PC-9 (cell line): ENCODE measurements around the gene SDK1. TPM values are rescaled to one million over a fixed set of nuclear protein-coding genes. Genes with fewer than 3 reads are reported as not detected.

ENCODE experiments used
- BruUV-seq: library from RNA; stranded (reverse); fragments of 400-500 nt; replicated peaks from 2 replicates; lab custom pipeline; 2021; lab: Mats Ljungman, UMichigan
- CTCF ChIA-PET: fragments of 300-600 bp; sonication (Branson Sonifier 250); formaldehyde crosslinking; loops from one replicate; lab custom pipeline; 2022; ENCODE audit warnings: antibody characterized with exemption; lab: Charles Lee
- POLR2A ChIA-PET: fragments of 300-600 bp; sonication (Branson Sonifier 250); formaldehyde crosslinking; loops from one replicate; lab custom pipeline; 2022; ENCODE audit warnings: antibody characterized with exemption; ENCODE audit not compliant: unreplicated experiment; lab: Charles Lee
- DNase-seq, 2 experiments: peaks; one replicate each; pipeline versions ENCODE4 v3.0.0 to v3.0.0-alpha.2; 2015 to 2022; ENCODE audit warnings: mixed read lengths in 1 of 2
- H2AFZ ChIP-seq: fragments of 200-600 bp; sonication (generic); 2 replicates; pipeline ENCODE4 v1.8.1; 2017; ENCODE audit warnings: antibody characterized with exemption
- H3F3A ChIP-seq: fragments of 200-600 bp; sonication (generic); 2 replicates; pipeline ENCODE4 v1.8.1; 2017; ENCODE audit warnings: antibody characterized with exemption, mild to moderate bottlenecking, low read depth; ENCODE audit not compliant: insufficient read depth
- H3K27ac ChIP-seq: fragments of 200-600 bp; sonication (generic); 2 replicates; pipeline ENCODE4 v1.6.1; 2016; ENCODE audit warnings: mixed run types
- H3K27me3 ChIP-seq: fragments of 200-600 bp; sonication (generic); 2 replicates; pipeline ENCODE4 v1.6.1; 2016; ENCODE audit warnings: low read depth, mixed run types; ENCODE audit not compliant: insufficient read depth
- H3K36me3 ChIP-seq: fragments of 200-600 bp; sonication (generic); 2 replicates; pipeline ENCODE4 v1.6.1; 2016; ENCODE audit warnings: low read depth, mixed run types
- H3K4me1 ChIP-seq: fragments of 200-600 bp; sonication (generic); replicated peaks from 2 replicates; pipeline ENCODE4 v1.6.1; 2016; ENCODE audit warnings: mixed run types; ENCODE audit not compliant: insufficient read depth
- H3K4me2 ChIP-seq: fragments of 200-600 bp; sonication (generic); 2 replicates; pipeline ENCODE4 v1.6.1; 2017; ENCODE audit warnings: mixed run types
- H3K4me3 ChIP-seq: fragments of 200-600 bp; sonication (generic); 2 replicates; pipeline ENCODE4 v1.6.1; 2016; ENCODE audit warnings: mixed run types
- H3K79me2 ChIP-seq: fragments of 200-600 bp; sonication (generic); 2 replicates; pipeline ENCODE4 v1.6.1; 2017; ENCODE audit warnings: low read depth, mixed run types
- H3K9me2 ChIP-seq: fragments of 200-600 bp; sonication (generic); 2 replicates; pipeline ENCODE4 v1.8.1; 2017; ENCODE audit warnings: mild to moderate bottlenecking; ENCODE audit not compliant: insufficient read depth
- H3K9me3 ChIP-seq: fragments of 200-600 bp; sonication (generic); 2 replicates; pipeline ENCODE4 v1.8.1; 2016; ENCODE audit warnings: low read depth; ENCODE audit not compliant: insufficient read depth
- H4K20me1 ChIP-seq: fragments of 200-600 bp; sonication (generic); 2 replicates; pipeline ENCODE4 v1.8.1; 2017; ENCODE audit not compliant: insufficient read depth
- CTCF ChIP-seq: fragments of 200-600 bp; sonication (generic); conservative IDR thresholded peaks from 2 replicates; pipeline ENCODE4 v1.6.1; 2017; ENCODE audit warnings: mixed run types, antibody characterized with exemption, mild to moderate bottlenecking, moderate library complexity
- EZH2 ChIP-seq: fragments of 200-600 bp; sonication (generic); IDR thresholded peaks from 2 replicates; pipeline ENCODE4 v1.8.0; 2017; ENCODE audit warnings: antibody characterized with exemption, low read depth
- intact Hi-C: fragments of 100-400 bp; cut with micrococcal nuclease; formaldehyde crosslinking; loops from one replicate; pipeline ENCODE4 v1.10.0; 2022; ENCODE audit not compliant: unreplicated experiment
- total RNA-seq: library from RNA; stranded (reverse); gene quantifications from 2 replicates; pipeline ENCODE4 v1.2.3, GENCODE V29; 2021

Gene SDK1
- total RNA-seq, 1 experiment from 2014 or later: not detected

GRCh38 chr7:3847336-3847735 is 546.3 kb downstream of the SDK1 start:
- Histone ChIP-seq H3K27me3 (peaks cover 91% of the 10 kb centered on the region), H3K4me1 (no peaks in the 10 kb centered on the region), H3K27ac (no peak overlapping the region), H3K4me2 (no peak overlapping the region), H2AFZ (no peak overlapping the region), H3K9me3 (no peaks in the 10 kb centered on the region), H3K9me2 (no peaks in the 10 kb centered on the region), H4K20me1 (no peaks in the 10 kb centered on the region; the same call in 1 of the 2 replicates), H3K36me3 (no peaks in the 10 kb centered on the region), H3F3A (no peaks in the 10 kb centered on the region), H3K79me2 (no peaks in the 10 kb centered on the region), H3K4me3 (no peak overlapping the region)
- BruUV-seq: no TSS peak
- POLR2A ChIA-PET: no interaction called here
- TF ChIP-seq EZH2 (no peak), CTCF (no peak)
- no peak for DNase-seq
- intact Hi-C loops: no loop called here
- CTCF ChIA-PET: no interaction called here

- peaks cover 68% of the 10 kb centered on the region; the same call in 1 of the 2 replicates for H3K27me3 ChIP-seq
- ChIA-PET CTCF (no interaction called here), POLR2A (no interaction called here)
- BruUV-seq: no TSS peak
- no peak for TF ChIP-seq EZH2
- TF ChIP-seq CTCF: no peak
- no peaks in the 10 kb centered on the region for H3K9me3 ChIP-seq
- no peak overlapping the region for H2AFZ ChIP-seq
- no peak overlapping the region for H3K4me2 ChIP-seq
- H3K27ac ChIP-seq: no peak overlapping the region
- intact Hi-C loops: no loop called here
- no peaks in the 10 kb centered on the region for H4K20me1 ChIP-seq
- no peak for DNase-seq
- H3K9me2 ChIP-seq: no peaks in the 10 kb centered on the region
- no peaks in the 10 kb centered on the region for H3F3A ChIP-seq
- no peaks in the 10 kb centered on the region for H3K79me2 ChIP-seq
- no peak overlapping the region for H3K4me3 ChIP-seq
- no peaks in the 10 kb centered on the region for H3K36me3 ChIP-seq
- H3K4me1 ChIP-seq: no peaks in the 10 kb centered on the region
Measured at GRCh38 chr7:3859431-3859830, 558.4 kb downstream of the SDK1 start.

- Histone ChIP-seq H3K27me3 (peaks cover 64% of the 10 kb centered on the region), H2AFZ (no peak overlapping the region), H3K36me3 (no peaks in the 10 kb centered on the region), H4K20me1 (no peaks in the 10 kb centered on the region), H3K79me2 (no peaks in the 10 kb centered on the region), H3K4me1 (no peaks in the 10 kb centered on the region), H3K4me2 (no peak overlapping the region), H3K4me3 (no peak overlapping the region), H3K9me2 (no peaks in the 10 kb centered on the region), H3F3A (no peaks in the 10 kb centered on the region), H3K9me3 (no peaks in the 10 kb centered on the region), H3K27ac (no peak overlapping the region)
- DNase-seq: no peak
- intact Hi-C loops: no loop called here
- ChIA-PET CTCF (no interaction called here), POLR2A (no interaction called here)
- BruUV-seq: no TSS peak
- no peak for TF ChIP-seq CTCF
- TF ChIP-seq EZH2: no peak
Measured at GRCh38 chr7:3860932-3861331, 559.9 kb downstream of the SDK1 start.
